Fibroblast of lung (primary cell): ENCODE measurements around the gene C17orf107.

ENCODE experiments used
- EZH2 ChIP-seq: IDR thresholded peaks from 2 replicates; pipeline ENCODE4 v1.5.1; 2012; ENCODE audit warnings: low read length, control low read depth, mild to moderate bottlenecking; ENCODE audit errors: missing control alignments
- TF ChIP-seq, protein P1 (sequence below), 2 donors: IDR thresholded peaks in 1 of 2; conservative IDR thresholded peaks in 1 of 2; 1 replicate in 1 of 2; 2 replicates in 1 of 2; pipeline ENCODE4 v1.5.1; 2011 to 2012; ENCODE audit warnings: low read length in 2 of 2, control low read depth in 1 of 2, inconsistent platforms in 1 of 2, low read depth in 1 of 2, mild to moderate bottlenecking in 1 of 2

DNA sequence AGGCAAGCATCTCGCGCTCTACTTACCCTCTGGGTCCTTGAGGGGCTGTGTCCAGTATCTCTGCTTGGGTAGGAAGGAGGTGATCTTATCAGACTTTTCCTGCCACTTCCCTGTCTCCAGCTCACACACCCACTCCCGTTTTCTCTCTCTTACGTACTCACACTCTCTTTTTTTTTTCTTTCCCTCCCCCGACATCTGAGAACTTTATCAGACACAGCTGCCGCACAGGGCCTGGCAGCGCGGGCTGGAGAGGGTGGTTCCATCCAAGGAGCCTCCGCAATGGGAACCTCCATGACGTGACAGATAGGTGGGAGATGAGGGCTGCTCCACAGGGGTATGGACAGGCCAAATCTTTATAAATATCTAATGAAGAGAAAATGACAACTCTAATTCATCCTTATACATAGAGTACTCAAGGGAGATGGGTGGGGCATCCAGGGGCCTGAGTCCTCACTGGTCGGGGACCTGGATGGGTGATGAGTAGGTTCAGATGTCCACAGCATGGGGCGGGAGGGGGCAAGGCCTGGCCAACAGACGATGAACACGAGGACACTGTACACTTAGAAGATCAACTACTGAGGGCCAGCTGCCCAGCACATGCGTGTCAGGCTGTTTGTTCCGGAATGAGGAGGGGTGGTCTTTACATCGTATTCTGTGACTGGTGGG, 42.9 kb upstream of the C17orf107 start:
- TF ChIP-seq, protein P1, sequence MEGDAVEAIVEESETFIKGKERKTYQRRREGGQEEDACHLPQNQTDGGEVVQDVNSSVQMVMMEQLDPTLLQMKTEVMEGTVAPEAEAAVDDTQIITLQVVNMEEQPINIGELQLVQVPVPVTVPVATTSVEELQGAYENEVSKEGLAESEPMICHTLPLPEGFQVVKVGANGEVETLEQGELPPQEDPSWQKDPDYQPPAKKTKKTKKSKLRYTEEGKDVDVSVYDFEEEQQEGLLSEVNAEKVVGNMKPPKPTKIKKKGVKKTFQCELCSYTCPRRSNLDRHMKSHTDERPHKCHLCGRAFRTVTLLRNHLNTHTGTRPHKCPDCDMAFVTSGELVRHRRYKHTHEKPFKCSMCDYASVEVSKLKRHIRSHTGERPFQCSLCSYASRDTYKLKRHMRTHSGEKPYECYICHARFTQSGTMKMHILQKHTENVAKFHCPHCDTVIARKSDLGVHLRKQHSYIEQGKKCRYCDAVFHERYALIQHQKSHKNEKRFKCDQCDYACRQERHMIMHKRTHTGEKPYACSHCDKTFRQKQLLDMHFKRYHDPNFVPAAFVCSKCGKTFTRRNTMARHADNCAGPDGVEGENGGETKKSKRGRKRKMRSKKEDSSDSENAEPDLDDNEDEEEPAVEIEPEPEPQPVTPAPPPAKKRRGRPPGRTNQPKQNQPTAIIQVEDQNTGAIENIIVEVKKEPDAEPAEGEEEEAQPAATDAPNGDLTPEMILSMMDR (conservative IDR thresholded peaks at IDR 0.05 in 1 of 2, IDR thresholded peaks at IDR 0.05 in 1 of 2; ENCODE audit: low read depth in 1 of 2, low read length in 2 of 2) = no peak
- no peak for TF ChIP-seq EZH2
